RWPE2 (cell line): ENCODE data around the gene CD74.

Source experiments
- ATAC-seq: fragments of 200-7000 bp; cut with Tn5 transposase; 3 replicates; pipeline ENCODE4 v1.9.1; 2021; ENCODE audit warnings: low read depth
- DNase-seq: peaks from one replicate; pipeline ENCODE4 v3.0.0-alpha.2; 2020; ENCODE audit warnings: low spot score
- H3K27ac ChIP-seq: fragments of 450-650 bp; 2 replicates; pipeline ENCODE4 v1.5.1; 2017; ENCODE audit warnings: mild to moderate bottlenecking; ENCODE audit not compliant: poor library complexity, severe bottlenecking
- H3K27me3 ChIP-seq: fragments of 250-450 bp; sonication (Bioruptor Pico); 2 replicates; pipeline ENCODE4 v1.5.1; 2021; ENCODE audit warnings: mild to moderate bottlenecking, moderate library complexity; ENCODE audit not compliant: insufficient read depth, poor library complexity, severe bottlenecking
- H3K36me3 ChIP-seq: fragments of 250-450 bp; sonication (Bioruptor Pico); 2 replicates; pipeline ENCODE4 v1.5.1; 2020; ENCODE audit warnings: low read depth, mild to moderate bottlenecking, moderate library complexity
- H3K4me1 ChIP-seq: fragments of 250-450 bp; sonication (Bioruptor Pico); 2 replicates; pipeline ENCODE4 v1.5.1; 2021; ENCODE audit warnings: mild to moderate bottlenecking, moderate library complexity; ENCODE audit not compliant: insufficient read depth, poor library complexity, severe bottlenecking
- H3K4me3 ChIP-seq: fragments of 250-450 bp; sonication (Bioruptor Pico); 2 replicates; pipeline ENCODE4 v1.5.1; 2021; ENCODE audit warnings: mild to moderate bottlenecking, moderate library complexity; ENCODE audit not compliant: severe bottlenecking
- H3K9me3 ChIP-seq: fragments of 250-450 bp; sonication (Bioruptor Pico); 2 replicates; pipeline ENCODE4 v1.5.1; 2021; ENCODE audit warnings: mild to moderate bottlenecking, moderate library complexity; ENCODE audit not compliant: severe bottlenecking
- CTCF ChIP-seq: fragments of 450-650 bp; IDR thresholded peaks from one replicate; pipeline ENCODE4 v1.5.1; 2017; ENCODE audit warnings: mild to moderate bottlenecking, moderate library complexity; ENCODE audit not compliant: poor library complexity, severe bottlenecking

CD74 gene

GRCh38 chr5:150451594-150451993 lies 38.9 kb upstream of the CD74 start:
- TF ChIP-seq CTCF = no peak
- no peak for ATAC-seq
- Histone ChIP-seq H3K27me3 (no peaks in the 10 kb centered on the region), H3K4me3 (no peak overlapping the region), H3K27ac (no peak overlapping the region), H3K4me1 (peaks cover 8% of the 10 kb centered on the region), H3K9me3 (no peaks in the 10 kb centered on the region), H3K36me3 (peaks cover 27% of the 10 kb centered on the region)
- DNase-seq = no peak

DNA sequence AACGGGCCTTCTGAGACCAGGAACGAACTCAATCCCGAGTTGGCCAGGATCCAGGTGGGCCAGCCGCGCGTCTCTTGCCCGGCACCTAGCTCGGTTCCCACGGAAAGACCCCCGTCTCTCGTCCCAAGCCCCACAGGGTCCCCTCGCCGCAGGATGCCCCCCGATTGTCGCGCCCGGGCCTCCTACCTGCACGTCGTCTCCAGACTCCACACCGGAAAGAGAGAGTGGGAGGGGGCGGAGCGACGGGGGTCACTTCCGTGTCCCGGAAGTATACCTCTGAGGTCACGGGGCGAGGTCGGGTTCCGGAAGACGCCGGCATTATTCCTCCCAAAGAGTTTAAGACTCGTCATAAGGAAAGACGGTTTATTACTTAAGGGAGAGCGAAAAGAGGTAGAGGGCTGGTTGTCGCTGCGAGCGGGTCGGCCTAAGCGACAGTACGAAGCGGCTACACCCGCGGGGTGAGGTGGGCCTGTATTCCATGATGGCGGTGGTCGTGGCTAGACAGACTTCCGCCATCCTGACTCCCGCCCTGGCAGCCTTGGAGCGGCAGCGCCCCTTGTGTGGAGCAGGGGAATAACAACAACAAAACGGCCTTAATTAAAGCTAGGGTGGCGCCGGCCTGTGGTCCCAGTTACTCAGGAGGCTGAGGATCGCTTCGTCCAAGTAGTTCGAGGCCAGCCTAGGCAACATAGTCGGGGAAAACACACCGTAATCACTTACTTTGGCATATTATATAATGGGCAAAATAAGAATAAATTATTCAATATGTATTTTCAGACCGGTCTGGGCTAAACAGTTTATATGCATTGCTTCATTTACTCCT lies 37.0 kb upstream of the CD74 start, which contains the start of gene RPS14:
RPS14 (minus strand) TSS at position 223 of the 823 bp plus-strand sequence. CDS start 2,006 bp downstream, outside the sequence.
- peak within 1 kb of the TSS; percentile 56 for H3K4me3 ChIP-seq
- TF ChIP-seq CTCF = peak; percentile 100
- DNase-seq = peak; percentile 98
- peak; percentile 88 for ATAC-seq
- H3K36me3 ChIP-seq = peaks cover 46% of the 10 kb centered on the region
- peaks cover 8% of the 10 kb centered on the region for H3K4me1 ChIP-seq
- H3K27ac ChIP-seq = peak within 1 kb of the TSS; percentile 85
- no peaks in the 10 kb centered on the region for H3K9me3 ChIP-seq
- no peaks in the 10 kb centered on the region for H3K27me3 ChIP-seq

GRCh38 chr5:150448952-150449516 lies 36.3 kb upstream of the CD74 start:
- peak overlapping the region; percentile 56 for H3K4me3 ChIP-seq
- H3K27ac ChIP-seq = peak overlapping the region; percentile 85
- no peaks in the 10 kb centered on the region for H3K27me3 ChIP-seq
- H3K9me3 ChIP-seq = no peaks in the 10 kb centered on the region
- ATAC-seq (peak; percentile 45), DNase-seq (no peak)
- peaks cover 53% of the 10 kb centered on the region for H3K36me3 ChIP-seq
- no peak for TF ChIP-seq CTCF
- peaks cover 8% of the 10 kb centered on the region for H3K4me1 ChIP-seq

DNA sequence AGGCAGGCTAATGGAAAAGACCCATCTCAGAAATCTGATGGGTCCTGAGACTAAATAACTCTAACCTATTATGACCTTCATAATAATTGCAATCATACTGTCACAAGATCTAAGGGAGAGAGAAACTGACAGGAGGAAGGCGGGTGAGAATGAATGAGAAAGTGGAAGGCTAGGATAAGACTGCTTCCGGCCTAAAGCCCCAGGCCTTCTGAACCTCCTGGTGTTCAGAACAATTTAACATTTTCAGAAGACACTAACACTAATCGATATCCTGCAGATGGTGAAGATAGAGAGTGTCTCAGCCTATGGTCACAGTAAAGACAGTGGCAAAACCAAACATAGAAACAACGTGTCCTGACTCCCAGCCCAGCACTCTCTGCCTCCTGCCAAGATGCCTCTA lies 35.6 kb upstream of the CD74 start:
- Histone ChIP-seq H3K27ac (peak overlapping the region; percentile 85), H3K4me3 (peak overlapping the region; percentile 56), H3K36me3 (peaks cover 60% of the 10 kb centered on the region), H3K4me1 (peaks cover 8% of the 10 kb centered on the region), H3K27me3 (no peaks in the 10 kb centered on the region), H3K9me3 (no peaks in the 10 kb centered on the region)
- no peak for DNase-seq
- no peak for ATAC-seq
- no peak for TF ChIP-seq CTCF
